ENCODE results near the gene ABR.

- TF ChIP-seq CTCF (IDR thresholded peaks at IDR 0.05; ENCODE audit: borderline replicate concordance, extremely low read depth, low read length, poor library complexity, severe bottlenecking) (no peak), EZH2 (IDR thresholded peaks at IDR 0.05; ENCODE audit: borderline replicate concordance, low read depth, low read length, severe bottlenecking) (no peak)
Observed at GRCh38 chr17:1134634-1135324, 45.0 kb downstream of the ABR start.

Data from DND-41 (cell line).